ENCODE data around the gene BPIFB6. TPM values are rescaled to one million over a fixed set of nuclear protein-coding genes. Genes with fewer than 3 reads are reported as not detected.

The BPIFB6 gene
- total RNA-seq, 1 experiment from 2014 or later: not detected

GRCh38 chr20:33091693-33092092, 60.2 kb downstream of the BPIFB6 start:
- DNase-seq (ENCODE audit: low spot score): no peak
- Mint-ChIP-seq H3K27me3 (ENCODE audit: low read depth) (no peaks in the 10 kb centered on the region; the same call in 1 of the 2 replicates), H3K36me3 (no peaks in the 10 kb centered on the region), H3K9me3 (no peaks in the 10 kb centered on the region), H3K27ac (no peak overlapping the region), H3K4me3 (no peak overlapping the region), H3K4me1 (no peaks in the 10 kb centered on the region)
- TF ChIP-seq FOXP1 (CRISPR knock-in tag; IDR thresholded peaks at IDR 0.05; ENCODE audit: borderline replicate concordance) (no peak), USF2 (CRISPR knock-in tag; IDR thresholded peaks at IDR 0.05) (no peak), ZNF138 (CRISPR knock-in tag; conservative IDR thresholded peaks at IDR 0.05) (no peak), E2F1 (CRISPR knock-in tag; IDR thresholded peaks at IDR 0.05) (no peak), KAT7 (CRISPR knock-in tag; IDR thresholded peaks at IDR 0.05; ENCODE audit: borderline replicate concordance) (no peak), FOXJ3 (CRISPR knock-in tag; IDR thresholded peaks at IDR 0.05; ENCODE audit: borderline replicate concordance) (no peak), ZNF263 (CRISPR knock-in tag; IDR thresholded peaks at IDR 0.05; ENCODE audit: low read depth) (no peak), GRHL2 (CRISPR knock-in tag; IDR thresholded peaks at IDR 0.05; ENCODE audit: insufficient replicate concordance, severe bottlenecking) (no peak), ELF4 (CRISPR knock-in tag; IDR thresholded peaks at IDR 0.05; ENCODE audit: low read depth) (no peak), TEAD4 (CRISPR knock-in tag; IDR thresholded peaks at IDR 0.05) (no peak), AR (CRISPR knock-in tag; IDR thresholded peaks at IDR 0.05) (no peak), FOXP4 (CRISPR knock-in tag; IDR thresholded peaks at IDR 0.05) (no peak)
- CTCF ChIA-PET: interaction anchor here (1.1 to 1.3 kb wide), 2 partner anchors 96 to 148 kb away, joined by 3 to 6 read pairs; no protein-coding TSS in a partner anchor
- ATAC-seq: no peak
- POLR2A ChIA-PET: interaction anchor here (0.6 kb wide), 1 partner anchor 907 kb away, joined by 3 read pairs; no protein-coding TSS in a partner anchor

- no peak for ATAC-seq
- no peaks in the 10 kb centered on the region for H3K4me1 Mint-ChIP-seq
- no peak for DNase-seq (ENCODE audit: low spot score)
- ChIA-PET POLR2A (interaction anchor here (0.6 kb wide), 1 partner anchor 906 kb away, joined by 3 read pairs; no protein-coding TSS in a partner anchor), CTCF (no interaction called here)
- no peak overlapping the region for H3K27ac Mint-ChIP-seq
- no peaks in the 10 kb centered on the region; the same call in 1 of the 2 replicates for H3K27me3 Mint-ChIP-seq (ENCODE audit: low read depth)
- H3K36me3 Mint-ChIP-seq: no peaks in the 10 kb centered on the region
- no peaks in the 10 kb centered on the region for H3K9me3 Mint-ChIP-seq
- no peak overlapping the region for H3K4me3 Mint-ChIP-seq
- TF ChIP-seq IRF1 (CRISPR knock-in tag; IDR thresholded peaks at IDR 0.05) (no peak), TP53 (CRISPR knock-in tag; IDR thresholded peaks at IDR 0.05) (no peak), GRHL2 (CRISPR knock-in tag; IDR thresholded peaks at IDR 0.05; ENCODE audit: insufficient replicate concordance, severe bottlenecking) (no peak), TEAD4 (CRISPR knock-in tag; IDR thresholded peaks at IDR 0.05) (no peak), MYBL2 (CRISPR knock-in tag; IDR thresholded peaks at IDR 0.05) (no peak), USF2 (CRISPR knock-in tag; IDR thresholded peaks at IDR 0.05) (no peak), USF1 (CRISPR knock-in tag; IDR thresholded peaks at IDR 0.05) (no peak), ZNF423 (CRISPR knock-in tag; IDR thresholded peaks at IDR 0.05) (no peak), MAX (CRISPR knock-in tag; IDR thresholded peaks at IDR 0.05) (no peak), AR (CRISPR knock-in tag; IDR thresholded peaks at IDR 0.05) (no peak), KAT7 (CRISPR knock-in tag; IDR thresholded peaks at IDR 0.05; ENCODE audit: borderline replicate concordance) (no peak), SMAD3 (CRISPR knock-in tag; IDR thresholded peaks at IDR 0.05; ENCODE audit: borderline replicate concordance) (no peak), ZNF121 (CRISPR knock-in tag; IDR thresholded peaks at IDR 0.05) (no peak), JAZF1 (CRISPR knock-in tag; IDR thresholded peaks at IDR 0.05) (no peak), GTF2I (CRISPR knock-in tag; conservative IDR thresholded peaks at IDR 0.05) (no peak)
These were observed 60.9 kb downstream of the BPIFB6 start for GRCh38 chr20:33092361-33092760.
